GM12878 (cell line): ENCODE results near the gene SYCE3. TPM values are rescaled to one million over a fixed set of nuclear protein-coding genes. Genes with fewer than 3 reads are reported as not detected.

Source experiments
- ATAC-seq: fragments of 200-7000 bp; cut with Tn5 transposase; 3 replicates; pipeline ENCODE4 v1.9.1; 2020; ENCODE audit warnings: mild to moderate bottlenecking, moderate library complexity
- BruUV-seq: library from RNA; stranded (reverse); fragments of 400-500 nt; replicated peaks from 2 replicates; lab custom pipeline; 2021; lab: Mats Ljungman, UMichigan
- CTCF ChIA-PET: fragments of 300-600 bp; sonication (Branson Sonifier 250); formaldehyde crosslinking; extraction: SDS; loops from one replicate; lab custom pipeline; 2021; ENCODE audit warnings: inconsistent platforms; lab: Yijun Ruan, JAX
- POLR2A ChIA-PET: fragments of 350-600 bp; formaldehyde crosslinking; extraction: SDS; loops from one replicate; lab custom pipeline; 2021; ENCODE audit warnings: inconsistent platforms; lab: Charles Lee
- RAD21 ChIA-PET: fragments of 300-600 bp; sonication (Branson Sonifier 250); formaldehyde crosslinking; loops from one replicate; lab custom pipeline; 2023; ENCODE audit warnings: antibody characterized with exemption; ENCODE audit not compliant: unreplicated experiment; lab: Charles Lee
- SMC1A ChIA-PET: fragments of 300-600 bp; sonication (Branson Sonifier 250); formaldehyde crosslinking; loops from one replicate; lab custom pipeline; 2023; ENCODE audit not compliant: unreplicated experiment, uncharacterized antibody; lab: Charles Lee
- DNase-seq: peaks from one replicate; pipeline ENCODE4 v3.0.0-alpha.2; 2011; ENCODE audit warnings: low read depth, low spot score
- FAIRE-seq: peaks from 3 replicates; lab custom pipeline; 2011; peaks lifted over from hg19 to GRCh38; lab: Jason Lieb, UNC
- H2AFZ ChIP-seq: 2 replicates; pipeline ENCODE4 v1.6.0; 2011; ENCODE audit warnings: low read depth, low read length, control low read depth; ENCODE audit not compliant: control insufficient read depth
- H3K27ac ChIP-seq: 2 replicates; pipeline ENCODE4 v1.5.1; 2011; ENCODE audit warnings: control low read depth; ENCODE audit not compliant: control insufficient read depth, insufficient read depth
- H3K27me3 ChIP-seq, 2 experiments: replicated peaks in 1 of 2; 2 replicates each; pipeline versions ENCODE4 v1.6.0 to v1.6.1; 2011; ENCODE audit warnings: low read length in 1 of 2; ENCODE audit not compliant: control insufficient read depth in 2 of 2, insufficient read depth in 2 of 2
- H3K36me3 ChIP-seq, 2 experiments: 2 replicates each; pipeline ENCODE4 v1.5.1; 2011; ENCODE audit warnings: low read length in 1 of 2; ENCODE audit not compliant: control insufficient read depth in 2 of 2, insufficient read depth in 2 of 2
- H3K4me1 ChIP-seq: 2 replicates; pipeline ENCODE4 v1.6.1; 2011; ENCODE audit warnings: mild to moderate bottlenecking, low read length, moderate library complexity, mixed read lengths; ENCODE audit not compliant: control insufficient read depth, insufficient read depth
- H3K4me2 ChIP-seq: 2 replicates; pipeline ENCODE4 v1.6.0; 2011; ENCODE audit warnings: control low read depth; ENCODE audit not compliant: control insufficient read depth, insufficient read depth
- H3K4me3 ChIP-seq: fragments of 200-600 bp; sonication (generic); 2 replicates; pipeline ENCODE4 v1.5.1; 2016
- H3K79me2 ChIP-seq: 2 replicates; pipeline ENCODE4 v1.6.0; 2011; ENCODE audit warnings: low read length; ENCODE audit not compliant: control insufficient read depth, insufficient read depth
- H3K9ac ChIP-seq: 2 replicates; pipeline ENCODE4 v1.8.0; 2011; ENCODE audit warnings: low read length, control low read depth, mixed read lengths; ENCODE audit not compliant: control insufficient read depth, insufficient read depth
- H3K9me3 ChIP-seq: replicated peaks from 3 replicates; pipeline ENCODE4 v1.5.1; 2011; ENCODE audit warnings: mild to moderate bottlenecking, low read length; ENCODE audit not compliant: control insufficient read depth, insufficient read depth
- H4K20me1 ChIP-seq: 2 replicates; pipeline ENCODE4 v1.6.0; 2011; ENCODE audit not compliant: control insufficient read depth, insufficient read depth
- CTCF ChIP-seq, 3 experiments: IDR thresholded peaks in 2 of 3; conservative IDR thresholded peaks in 1 of 3; 2 replicates each; pipeline ENCODE4 v1.5.1; 2011; ENCODE audit warnings: low read depth in 3 of 3, low read length in 3 of 3, mild to moderate bottlenecking in 3 of 3, control low read depth in 2 of 3, moderate library complexity in 2 of 3, inconsistent platforms in 1 of 3, mixed read lengths in 1 of 3; ENCODE audit not compliant: control insufficient read depth in 2 of 3, insufficient read depth in 1 of 3; ENCODE audit errors: extremely low read depth in 1 of 3
- ZNF687 ChIP-seq: fragments of 450-650 bp; IDR thresholded peaks from 2 replicates; pipeline ENCODE4 v1.6.1; 2017; ENCODE audit warnings: mild to moderate bottlenecking, moderate library complexity
- whole genome bisulfite sequencing: methylation state at CpG from one replicate; pipeline ENCODE4 v1.1.6; 2016; ENCODE audit warnings: low lambda C conversion rate; ENCODE audit not compliant: insufficient replicate concordance, insufficient coverage; ENCODE audit errors: missing lambda C conversion rate; 5-methylcytosine and 5-hydroxymethylcytosine counted together
- in situ Hi-C: fragments of 300-500 bp; cut with MboI; formaldehyde crosslinking; loops from 9 replicates; pipeline ENCODE4 v1.14.3; 2018; ENCODE audit warnings: mixed read lengths
- intact Hi-C: fragments of 100-400 bp; cut with micrococcal nuclease; formaldehyde crosslinking; loops from one replicate; pipeline ENCODE4 v1.14.2; 2022; ENCODE audit not compliant: unreplicated experiment
- polyA plus RNA-seq, 11 experiments: library from polyadenylated mRNA; depleted of rRNA in 4 of 11; unstranded in 6 of 11; stranded (reverse) in 5 of 11; fragments of >200 nt; fragmentation: Nextera tagmentation in 4 of 11; fragmentation: Illumina TruSeq in 1 of 11; extraction: Ambion mirVana in 4 of 11; extraction: Trizol in 1 of 11; gene quantifications; 1 replicate in 1 of 11; 2 replicates in 10 of 11; pipeline versions ENCODE4 v1.2.1 to v1.2.3, GENCODE V29; 2011 to 2016; ENCODE audit warnings: inconsistent platforms in 2 of 11, missing spikeins in 2 of 11, low read depth in 1 of 11
- total RNA-seq, 4 experiments: library from RNA; depleted of rRNA in 3 of 4; stranded (reverse); fragments of >200 nt in 3 of 4; fragmentation: Illumina TruSeq in 1 of 4; extraction: Trizol in 1 of 4; gene quantifications; 2 replicates each; pipeline versions ENCODE4 v1.2.1 to v1.2.3, GENCODE V29; 2013 to 2021

The SYCE3 gene
- total and polyA plus RNA-seq, 10 of the 15 experiments (the other 5 are each of a cell fraction or from before 2014, with no cell fraction given) = 0.38 to 0.91 (median 0.76) TPM; not detected in 4

GRCh38 chr22:50606165-50606945 is 43.6 kb upstream of the SYCE3 start:
- no peak for FAIRE-seq
- SMC1A ChIA-PET = no interaction called here
- in situ Hi-C loops (no loop called here), intact Hi-C loops (no loop called here)
- no TSS peak for BruUV-seq
- Histone ChIP-seq H3K79me2 (no peaks in the 10 kb centered on the region), H3K27ac (no peak overlapping the region), H3K4me2 (no peak overlapping the region), H3K36me3 (no peaks in the 10 kb centered on the region), H2AFZ (no peak overlapping the region), H3K27me3 (peaks cover 2 to 6% of the 10 kb centered on the region in 2 experiments; a peak in 3 of 4 replicates), H3K4me3 (no peak overlapping the region), H4K20me1 (no peaks in the 10 kb centered on the region), H3K4me1 (no peaks in the 10 kb centered on the region), H3K9ac (no peak overlapping the region), H3K9me3 (no peaks in the 10 kb centered on the region)
- 38% methylated on average over 18 of the region's 19 CpGs for WGBS
- CTCF ChIA-PET = interaction anchor here (1.2 kb wide), 1 partner anchor 15 kb away, joined by 6 read pairs; no protein-coding TSS in a partner anchor
- no peak for DNase-seq
- RAD21 ChIA-PET = interaction anchor here (0.9 kb wide), 1 partner anchor 81 kb away, joined by 3 read pairs; the partner anchor contains the start of gene SCO2
- peak; percentile 63 for ATAC-seq
- TF ChIP-seq CTCF (IDR thresholded peaks at IDR 0.05 in 2 of 3, conservative IDR thresholded peaks at IDR 0.05 in 1 of 3; ENCODE audit: control insufficient read depth in 2 of 3, extremely low read depth in 1 of 3, insufficient read depth in 1 of 3, low read depth in 3 of 3, low read length in 3 of 3) (peak in 2 of 3 experiments; percentile 15 to 20; a peak in 3 of 6 replicates), ZNF687 (no peak)
- POLR2A ChIA-PET = no interaction called here
